HepG2 (cell line): Measurements from ENCODE around the gene ZNF444. TPM values are rescaled to one million over a fixed set of nuclear protein-coding genes. Genes with fewer than 3 reads are reported as not detected.

Experiments
- CBX5 ChIP-seq: sonication (generic); formaldehyde crosslinking; IDR thresholded peaks from 2 replicates; pipeline ENCODE4 v1.4.0; 2020; ENCODE audit warnings: missing genetic modification reagents, borderline replicate concordance
- ISX ChIP-seq: sonication (generic); formaldehyde crosslinking; conservative IDR thresholded peaks from 2 replicates; pipeline ENCODE4 v1.5.0; 2020; ENCODE audit warnings: missing genetic modification reagents
- KDM6A ChIP-seq: IDR thresholded peaks from 2 replicates; pipeline ENCODE4 v1.6.1; 2016; ENCODE audit warnings: low read depth
- MIER2 ChIP-seq: IDR thresholded peaks from 2 replicates; pipeline ENCODE4 v1.6.1; 2016; ENCODE audit warnings: missing biosample characterization, missing genetic modification reagents
- PLRG1 ChIP-seq: fragments of 450-650 bp; conservative IDR thresholded peaks from 2 replicates; pipeline ENCODE4 v1.6.1; 2016
- SMC3 ChIP-seq: IDR thresholded peaks from 2 replicates; pipeline ENCODE4 v1.6.1; 2011; ENCODE audit warnings: low read length, improper control_type of control experiment
- SP2 ChIP-seq: sonication (generic); formaldehyde crosslinking; IDR thresholded peaks from 2 replicates; pipeline ENCODE4 v1.5.1; 2020; ENCODE audit warnings: mild to moderate bottlenecking, missing genetic modification reagents
- ZFP82 ChIP-seq: sonication (generic); formaldehyde crosslinking; IDR thresholded peaks from 2 replicates; pipeline ENCODE4 v1.5.1; 2020; ENCODE audit warnings: mild to moderate bottlenecking, missing genetic modification reagents, borderline replicate concordance
- ZIK1 ChIP-seq: sonication (generic); formaldehyde crosslinking; IDR thresholded peaks from 2 replicates; pipeline ENCODE4 v1.5.0; 2020; ENCODE audit warnings: mild to moderate bottlenecking, low read depth, missing genetic modification reagents, borderline replicate concordance
- ZNF253 ChIP-seq: sonication (generic); formaldehyde crosslinking; IDR thresholded peaks from 2 replicates; pipeline ENCODE4 v1.8.0; 2022; ENCODE audit warnings: mild to moderate bottlenecking, missing genetic modification reagents, borderline replicate concordance
- ZNF33B ChIP-seq: sonication (generic); formaldehyde crosslinking; IDR thresholded peaks from 2 replicates; pipeline ENCODE4 v1.5.1; 2020; ENCODE audit warnings: mild to moderate bottlenecking, missing genetic modification reagents
- ZNF546 ChIP-seq: sonication (generic); formaldehyde crosslinking; conservative IDR thresholded peaks from 2 replicates; pipeline ENCODE4 v1.8.1; 2023; ENCODE audit warnings: mild to moderate bottlenecking, missing genetic modification reagents
- polyA plus RNA-seq, 8 experiments: library from polyadenylated mRNA; depleted of rRNA in 3 of 8; stranded (reverse) in 7 of 8; unstranded in 1 of 8; fragments of >200 nt; fragmentation: Illumina TruSeq in 4 of 8; extraction: Trizol in 4 of 8; gene quantifications; 2 replicates each; pipeline versions ENCODE4 v1.2.1 to v1.2.3, GENCODE V29; 2011 to 2016; ENCODE audit warnings: low read depth in 4 of 8, missing spikeins in 1 of 8, mixed read lengths in 1 of 8; ENCODE audit not compliant: insufficient read depth in 1 of 8
- total RNA-seq, 5 experiments: library from RNA; depleted of rRNA; stranded (reverse); fragments of >200 nt; fragmentation: Illumina TruSeq; extraction: Trizol; gene quantifications; 2 replicates each; pipeline ENCODE4 v1.2.3, GENCODE V29; 2016; ENCODE audit warnings: low read depth in 1 of 5
- TF ChIP-seq, protein P1 (sequence below): sonication (generic); formaldehyde crosslinking; IDR thresholded peaks from 2 replicates; pipeline ENCODE4 v1.5.0; 2020; ENCODE audit warnings: mild to moderate bottlenecking, missing genetic modification reagents, borderline replicate concordance
- TF ChIP-seq, protein P2 (sequence below): sonication (generic); formaldehyde crosslinking; IDR thresholded peaks from 2 replicates; pipeline ENCODE4 v1.5.0; 2020; ENCODE audit warnings: missing genetic modification reagents, mild to moderate bottlenecking, borderline replicate concordance
- TF ChIP-seq, protein P3 (sequence below): sonication (generic); formaldehyde crosslinking; IDR thresholded peaks from 2 replicates; pipeline ENCODE4 v1.4.0; 2020; ENCODE audit warnings: missing genetic modification reagents
- TF ChIP-seq, protein P4 (sequence below): sonication (generic); formaldehyde crosslinking; conservative IDR thresholded peaks from 2 replicates; pipeline ENCODE4 v1.4.0; 2020; ENCODE audit warnings: missing genetic modification reagents

Gene ZNF444
- total and polyA plus RNA-seq, 2 of the 13 experiments (the other 11 are each of a cell fraction or from before 2014, with no cell fraction given) = 27.4 to 30.3 TPM

DNA sequence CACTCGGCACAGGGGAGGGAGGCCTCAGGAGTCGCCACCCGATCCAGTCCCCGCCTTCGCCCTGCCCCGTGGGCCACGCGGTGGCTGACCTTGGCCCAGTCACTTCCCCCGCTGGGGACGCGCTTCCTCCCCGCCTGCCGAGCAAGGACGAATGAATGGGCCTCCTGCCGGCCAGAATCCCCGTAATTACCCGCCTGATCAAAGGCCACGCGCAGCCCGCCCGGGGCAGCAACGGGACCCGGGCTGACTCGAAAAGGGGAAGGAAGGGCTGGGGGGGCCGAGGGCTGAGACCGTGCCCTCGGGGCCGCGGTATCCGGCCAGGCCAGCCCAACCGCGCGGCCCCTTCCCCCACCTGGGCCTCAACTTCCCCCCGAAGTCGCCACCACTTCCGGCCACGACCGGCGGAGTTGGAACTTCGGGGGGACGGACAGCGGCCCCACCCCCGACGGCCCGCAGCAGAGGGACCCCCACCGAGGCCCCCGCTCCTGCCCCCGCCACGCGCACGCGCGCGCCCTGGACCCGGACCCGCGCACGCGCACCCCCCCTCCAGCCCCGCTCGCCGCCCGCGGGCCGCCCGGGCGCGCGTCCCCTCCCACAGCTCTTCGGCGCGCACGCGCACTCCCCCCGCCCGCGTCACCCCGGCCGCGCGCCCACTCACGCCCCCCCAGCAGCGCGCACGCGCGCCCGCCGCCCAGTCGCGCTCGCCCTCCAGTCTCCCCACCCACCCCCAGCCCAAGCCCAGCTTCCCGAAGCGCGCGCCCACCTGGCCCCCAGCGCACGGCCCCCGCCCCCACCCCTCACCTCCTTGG, 20.5 kb upstream of the ZNF444 start (continued):
- TF ChIP-seq, protein P1, sequence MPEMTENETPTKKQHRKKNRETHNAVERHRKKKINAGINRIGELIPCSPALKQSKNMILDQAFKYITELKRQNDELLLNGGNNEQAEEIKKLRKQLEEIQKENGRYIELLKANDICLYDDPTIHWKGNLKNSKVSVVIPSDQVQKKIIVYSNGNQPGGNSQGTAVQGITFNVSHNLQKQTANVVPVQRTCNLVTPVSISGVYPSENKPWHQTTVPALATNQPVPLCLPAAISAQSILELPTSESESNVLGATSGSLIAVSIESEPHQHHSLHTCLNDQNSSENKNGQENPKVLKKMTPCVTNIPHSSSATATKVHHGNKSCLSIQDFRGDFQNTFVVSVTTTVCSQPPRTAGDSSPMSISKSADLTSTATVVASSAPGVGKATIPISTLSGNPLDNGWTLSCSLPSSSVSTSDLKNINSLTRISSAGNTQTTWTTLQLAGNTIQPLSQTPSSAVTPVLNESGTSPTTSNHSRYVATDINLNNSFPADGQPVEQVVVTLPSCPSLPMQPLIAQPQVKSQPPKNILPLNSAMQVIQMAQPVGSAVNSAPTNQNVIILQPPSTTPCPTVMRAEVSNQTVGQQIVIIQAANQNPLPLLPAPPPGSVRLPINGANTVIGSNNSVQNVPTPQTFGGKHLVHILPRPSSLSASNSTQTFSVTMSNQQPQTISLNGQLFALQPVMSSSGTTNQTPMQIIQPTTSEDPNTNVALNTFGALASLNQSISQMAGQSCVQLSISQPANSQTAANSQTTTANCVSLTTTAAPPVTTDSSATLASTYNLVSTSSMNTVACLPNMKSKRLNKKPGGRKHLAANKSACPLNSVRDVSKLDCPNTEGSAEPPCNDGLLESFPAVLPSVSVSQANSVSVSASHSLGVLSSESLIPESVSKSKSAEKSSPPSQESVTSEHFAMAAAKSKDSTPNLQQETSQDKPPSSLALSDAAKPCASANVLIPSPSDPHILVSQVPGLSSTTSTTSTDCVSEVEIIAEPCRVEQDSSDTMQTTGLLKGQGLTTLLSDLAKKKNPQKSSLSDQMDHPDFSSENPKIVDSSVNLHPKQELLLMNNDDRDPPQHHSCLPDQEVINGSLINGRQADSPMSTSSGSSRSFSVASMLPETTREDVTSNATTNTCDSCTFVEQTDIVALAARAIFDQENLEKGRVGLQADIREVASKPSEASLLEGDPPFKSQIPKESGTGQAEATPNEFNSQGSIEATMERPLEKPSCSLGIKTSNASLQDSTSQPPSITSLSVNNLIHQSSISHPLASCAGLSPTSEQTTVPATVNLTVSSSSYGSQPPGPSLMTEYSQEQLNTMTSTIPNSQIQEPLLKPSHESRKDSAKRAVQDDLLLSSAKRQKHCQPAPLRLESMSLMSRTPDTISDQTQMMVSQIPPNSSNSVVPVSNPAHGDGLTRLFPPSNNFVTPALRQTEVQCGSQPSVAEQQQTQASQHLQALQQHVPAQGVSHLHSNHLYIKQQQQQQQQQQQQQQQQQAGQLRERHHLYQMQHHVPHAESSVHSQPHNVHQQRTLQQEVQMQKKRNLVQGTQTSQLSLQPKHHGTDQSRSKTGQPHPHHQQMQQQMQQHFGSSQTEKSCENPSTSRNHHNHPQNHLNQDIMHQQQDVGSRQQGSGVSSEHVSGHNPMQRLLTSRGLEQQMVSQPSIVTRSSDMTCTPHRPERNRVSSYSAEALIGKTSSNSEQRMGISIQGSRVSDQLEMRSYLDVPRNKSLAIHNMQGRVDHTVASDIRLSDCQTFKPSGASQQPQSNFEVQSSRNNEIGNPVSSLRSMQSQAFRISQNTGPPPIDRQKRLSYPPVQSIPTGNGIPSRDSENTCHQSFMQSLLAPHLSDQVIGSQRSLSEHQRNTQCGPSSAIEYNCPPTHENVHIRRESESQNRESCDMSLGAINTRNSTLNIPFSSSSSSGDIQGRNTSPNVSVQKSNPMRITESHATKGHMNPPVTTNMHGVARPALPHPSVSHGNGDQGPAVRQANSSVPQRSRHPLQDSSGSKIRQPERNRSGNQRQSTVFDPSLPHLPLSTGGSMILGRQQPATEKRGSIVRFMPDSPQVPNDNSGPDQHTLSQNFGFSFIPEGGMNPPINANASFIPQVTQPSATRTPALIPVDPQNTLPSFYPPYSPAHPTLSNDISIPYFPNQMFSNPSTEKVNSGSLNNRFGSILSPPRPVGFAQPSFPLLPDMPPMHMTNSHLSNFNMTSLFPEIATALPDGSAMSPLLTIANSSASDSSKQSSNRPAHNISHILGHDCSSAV = no peak
- TF ChIP-seq ZNF546 (CRISPR knock-in tag) = peak; percentile 71; the same call in 1 of the 2 replicates
- no peak for TF ChIP-seq ZFP82 (CRISPR knock-in tag)
- no peak for TF ChIP-seq ZNF253 (CRISPR knock-in tag)
- TF ChIP-seq, protein P2, sequence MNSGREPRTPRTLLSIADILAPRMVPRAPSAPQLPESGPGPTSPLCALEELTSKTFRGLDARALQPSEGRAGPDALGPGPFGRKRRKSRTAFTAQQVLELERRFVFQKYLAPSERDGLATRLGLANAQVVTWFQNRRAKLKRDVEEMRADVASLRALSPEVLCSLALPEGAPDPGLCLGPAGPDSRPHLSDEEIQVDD (CRISPR knock-in tag) = peak; percentile 50; the same call in 1 of the 2 replicates
- TF ChIP-seq SP2 = peak; percentile 59
- TF ChIP-seq MIER2 (CRISPR knock-in tag) = peak; percentile 54; the same call in 1 of the 2 replicates
- TF ChIP-seq, protein P3, sequence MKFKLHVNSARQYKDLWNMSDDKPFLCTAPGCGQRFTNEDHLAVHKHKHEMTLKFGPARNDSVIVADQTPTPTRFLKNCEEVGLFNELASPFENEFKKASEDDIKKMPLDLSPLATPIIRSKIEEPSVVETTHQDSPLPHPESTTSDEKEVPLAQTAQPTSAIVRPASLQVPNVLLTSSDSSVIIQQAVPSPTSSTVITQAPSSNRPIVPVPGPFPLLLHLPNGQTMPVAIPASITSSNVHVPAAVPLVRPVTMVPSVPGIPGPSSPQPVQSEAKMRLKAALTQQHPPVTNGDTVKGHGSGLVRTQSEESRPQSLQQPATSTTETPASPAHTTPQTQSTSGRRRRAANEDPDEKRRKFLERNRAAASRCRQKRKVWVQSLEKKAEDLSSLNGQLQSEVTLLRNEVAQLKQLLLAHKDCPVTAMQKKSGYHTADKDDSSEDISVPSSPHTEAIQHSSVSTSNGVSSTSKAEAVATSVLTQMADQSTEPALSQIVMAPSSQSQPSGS (CRISPR knock-in tag) = peak; percentile 54; the same call in 1 of the 2 replicates
- TF ChIP-seq ZIK1 (CRISPR knock-in tag) = peak; percentile 88; the same call in 1 of the 2 replicates
- no peak for TF ChIP-seq ISX (CRISPR knock-in tag)
- TF ChIP-seq SMC3 = peak; percentile 8; the same call in 1 of the 2 replicates
- peak; percentile 54; the same call in 1 of the 2 replicates for TF ChIP-seq KDM6A (CRISPR knock-in tag)
- no peak for TF ChIP-seq PLRG1
- peak; percentile 74 for TF ChIP-seq CBX5
- TF ChIP-seq ZNF33B (CRISPR knock-in tag) = 0 out of 2 replicates have a peak, but pooled peaks have one; percentile 63
- TF ChIP-seq, protein P4, sequence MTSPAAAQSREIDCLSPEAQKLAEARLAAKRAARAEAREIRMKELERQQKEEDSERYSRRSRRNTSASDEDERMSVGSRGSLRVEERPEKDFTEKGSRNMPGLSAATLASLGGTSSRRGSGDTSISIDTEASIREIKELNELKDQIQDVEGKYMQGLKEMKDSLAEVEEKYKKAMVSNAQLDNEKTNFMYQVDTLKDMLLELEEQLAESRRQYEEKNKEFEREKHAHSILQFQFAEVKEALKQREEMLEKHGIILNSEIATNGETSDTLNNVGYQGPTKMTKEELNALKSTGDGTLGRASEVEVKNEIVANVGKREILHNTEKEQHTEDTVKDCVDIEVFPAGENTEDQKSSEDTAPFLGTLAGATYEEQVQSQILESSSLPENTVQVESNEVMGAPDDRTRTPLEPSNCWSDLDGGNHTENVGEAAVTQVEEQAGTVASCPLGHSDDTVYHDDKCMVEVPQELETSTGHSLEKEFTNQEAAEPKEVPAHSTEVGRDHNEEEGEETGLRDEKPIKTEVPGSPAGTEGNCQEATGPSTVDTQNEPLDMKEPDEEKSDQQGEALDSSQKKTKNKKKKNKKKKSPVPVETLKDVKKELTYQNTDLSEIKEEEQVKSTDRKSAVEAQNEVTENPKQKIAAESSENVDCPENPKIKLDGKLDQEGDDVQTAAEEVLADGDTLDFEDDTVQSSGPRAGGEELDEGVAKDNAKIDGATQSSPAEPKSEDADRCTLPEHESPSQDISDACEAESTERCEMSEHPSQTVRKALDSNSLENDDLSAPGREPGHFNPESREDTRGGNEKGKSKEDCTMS = no peak
